ENCODE results near the gene GABRB1. TPM values are rescaled to one million over a fixed set of nuclear protein-coding genes. Genes with fewer than 3 reads are reported as not detected.

Gene GABRB1
- total and polyA plus RNA-seq, 2 of the 8 experiments (the other 6 are each of a cell fraction or from before 2014, with no cell fraction given) = 0.22 to 0.38 TPM

DNA sequence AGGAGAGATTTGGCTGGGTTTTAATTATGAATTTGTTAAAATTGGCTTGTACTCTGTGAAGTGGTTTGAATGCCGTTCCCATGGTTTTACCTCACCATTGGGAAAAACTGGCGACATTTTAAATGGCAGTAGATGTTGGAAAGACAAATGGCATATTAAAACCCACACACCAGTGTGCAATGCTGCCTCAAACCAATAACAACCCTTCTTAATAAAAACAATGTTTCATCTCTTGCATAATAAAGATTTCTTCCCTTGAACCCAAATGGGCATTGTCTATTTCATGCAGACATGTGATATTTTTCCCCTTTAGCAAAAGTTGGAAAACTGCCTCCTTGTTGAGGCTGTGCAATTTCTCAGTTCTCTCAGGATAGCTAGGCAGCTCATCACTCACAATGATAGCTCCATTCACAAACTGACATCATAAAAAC lies 33.7 kb downstream of the GABRB1 start:
- Histone ChIP-seq H3K14ac (ENCODE audit: insufficient read length) (no peak overlapping the region), H3K27me3 (replicated peaks in 1 of 4; ENCODE audit: control insufficient read depth in 3 of 4, extremely low read depth in 1 of 4, insufficient read depth in 3 of 4, low read length in 3 of 4) (no peaks in the 10 kb centered on the region), H2BK12ac (ENCODE audit: low read depth, low read length) (no peak overlapping the region), H3K36me3 (ENCODE audit: control insufficient read depth in 2 of 4, insufficient read depth in 4 of 4, low read length in 3 of 4) (no peaks in the 10 kb centered on the region), H3K56ac (replicated peaks; ENCODE audit: insufficient read length, low read depth, low read length) (no peak overlapping the region), H3K4me3 (ENCODE audit: extremely low read depth in 1 of 4, insufficient read depth in 2 of 4, low read depth in 3 of 4, low read length in 4 of 4) (no peak overlapping the region), H3K23ac (ENCODE audit: insufficient read length) (no peak overlapping the region), H2BK5ac (ENCODE audit: low read depth, low read length) (no peak overlapping the region), H4K8ac (ENCODE audit: extremely low read depth, insufficient read depth, low read length) (no peak overlapping the region), H3K79me1 (ENCODE audit: low read depth, low read length) (no peaks in the 10 kb centered on the region), H3K79me2 (ENCODE audit: control insufficient read depth in 1 of 2, insufficient read depth in 2 of 2, low read length in 2 of 2) (no peaks in the 10 kb centered on the region), H4K5ac (ENCODE audit: insufficient read length, low read depth, low read length) (no peak overlapping the region), H3K4ac (replicated peaks; ENCODE audit: insufficient read length, low read depth, low read length) (no peak overlapping the region), H3K9ac (replicated peaks in 1 of 4; ENCODE audit: extremely low read depth in 1 of 4, low read depth in 3 of 4, low read length in 3 of 4) (no peak overlapping the region), H3K4me1 (replicated peaks in 1 of 4; ENCODE audit: control insufficient read depth in 3 of 4, insufficient read depth in 4 of 4, low read length in 3 of 4) (no peaks in the 10 kb centered on the region), H3K18ac (ENCODE audit: extremely low read depth, low read length) (no peak overlapping the region), H2BK15ac (ENCODE audit: low read length) (no peak overlapping the region), H3K27ac (ENCODE audit: low read depth, low read length) (no peak overlapping the region), H2AFZ (ENCODE audit: low read length) (no peak overlapping the region), H2BK20ac (ENCODE audit: low read length) (no peak overlapping the region), H3K9me3 (ENCODE audit: insufficient read depth in 2 of 2, low read depth in 1 of 2, low read length in 1 of 2) (no peaks in the 10 kb centered on the region), H3K23me2 (ENCODE audit: low read depth, low read length) (no peaks in the 10 kb centered on the region), H2AK5ac (ENCODE audit: low read depth, low read length) (no peak overlapping the region), H3K4me2 (ENCODE audit: insufficient read depth in 1 of 2, low read depth in 2 of 2, low read length in 2 of 2) (no peak overlapping the region), H2BK120ac (replicated peaks; ENCODE audit: low read depth, low read length) (no peak overlapping the region), H4K20me1 (replicated peaks in 1 of 2; ENCODE audit: control insufficient read depth in 1 of 2, insufficient read depth in 2 of 2, low read length in 2 of 2) (no peaks in the 10 kb centered on the region), H4K91ac (replicated peaks; ENCODE audit: insufficient read length, low read length) (no peak overlapping the region)
- CTCF ChIA-PET (ENCODE audit: partially characterized antibody) = interaction anchor here (1.0 kb wide), 1 partner anchor 28 kb away, joined by 3 read pairs; no protein-coding TSS in a partner anchor
- DNase-seq (ENCODE audit: low read depth in 1 of 2, low spot score in 2 of 2) = no peak
- TF ChIP-seq, protein P1, sequence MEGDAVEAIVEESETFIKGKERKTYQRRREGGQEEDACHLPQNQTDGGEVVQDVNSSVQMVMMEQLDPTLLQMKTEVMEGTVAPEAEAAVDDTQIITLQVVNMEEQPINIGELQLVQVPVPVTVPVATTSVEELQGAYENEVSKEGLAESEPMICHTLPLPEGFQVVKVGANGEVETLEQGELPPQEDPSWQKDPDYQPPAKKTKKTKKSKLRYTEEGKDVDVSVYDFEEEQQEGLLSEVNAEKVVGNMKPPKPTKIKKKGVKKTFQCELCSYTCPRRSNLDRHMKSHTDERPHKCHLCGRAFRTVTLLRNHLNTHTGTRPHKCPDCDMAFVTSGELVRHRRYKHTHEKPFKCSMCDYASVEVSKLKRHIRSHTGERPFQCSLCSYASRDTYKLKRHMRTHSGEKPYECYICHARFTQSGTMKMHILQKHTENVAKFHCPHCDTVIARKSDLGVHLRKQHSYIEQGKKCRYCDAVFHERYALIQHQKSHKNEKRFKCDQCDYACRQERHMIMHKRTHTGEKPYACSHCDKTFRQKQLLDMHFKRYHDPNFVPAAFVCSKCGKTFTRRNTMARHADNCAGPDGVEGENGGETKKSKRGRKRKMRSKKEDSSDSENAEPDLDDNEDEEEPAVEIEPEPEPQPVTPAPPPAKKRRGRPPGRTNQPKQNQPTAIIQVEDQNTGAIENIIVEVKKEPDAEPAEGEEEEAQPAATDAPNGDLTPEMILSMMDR (IDR thresholded peaks at IDR 0.05; ENCODE audit: control extremely low read depth in 1 of 3, insufficient read depth in 1 of 3, low read depth in 1 of 3, low read length in 3 of 3) = no peak
- TF ChIP-seq BACH1 (IDR thresholded peaks at IDR 0.05; ENCODE audit: low read length) (no peak), CHD2 (IDR thresholded peaks at IDR 0.05; ENCODE audit: low read length) (no peak), CTBP2 (IDR thresholded peaks at IDR 0.05; ENCODE audit: borderline replicate concordance, insufficient read depth, insufficient read length, low read length) (no peak), SP4 (IDR thresholded peaks at IDR 0.05; ENCODE audit: low read length) (no peak), TEAD4 (IDR thresholded peaks at IDR 0.05; ENCODE audit: low read depth, low read length) (no peak)
- WGBS, 2 experiments (ENCODE audit: extremely low coverage in 1 of 2, insufficient coverage in 1 of 2, insufficient read length in 1 of 2, insufficient replicate concordance in 2 of 2, low coverage in 1 of 2, low lambda C conversion rate in 2 of 2, missing lambda C conversion rate in 1 of 2) = 96% methylated on average over 2 of the region's 2 CpGs; no CpG with 5 or more reads in 1 of the 2 experiments
- no peak for FAIRE-seq
- POLR2A ChIA-PET (ENCODE audit: partially characterized antibody) = no interaction called here

Data from H1 (cell line).